ENCODE results near the gene GRID1.

GRID1 gene

GRCh38 chr10:86353506-86354485 lies 12.8 kb downstream of the GRID1 start:
- DNase-seq (ENCODE audit: low spot score): no peak

DNA sequence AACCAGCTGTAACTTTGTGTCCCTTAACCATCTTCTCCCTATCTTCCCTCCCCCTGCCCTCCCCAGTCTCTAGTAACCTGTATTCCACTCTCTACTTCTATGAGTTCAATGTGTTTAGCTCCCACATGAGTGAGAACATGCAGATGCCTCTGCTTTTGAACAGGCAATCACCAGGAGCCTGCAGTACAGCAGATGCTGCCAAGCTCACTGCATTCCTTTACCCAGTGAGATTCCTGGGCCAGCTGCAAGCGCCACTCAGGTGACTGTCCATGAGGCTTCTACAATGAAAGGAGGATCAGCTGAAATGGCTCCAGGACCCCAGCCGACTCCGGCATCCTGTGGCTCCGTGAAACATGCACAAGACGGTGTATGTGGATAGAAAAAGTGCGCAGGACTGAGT lies 15.7 kb downstream of the GRID1 start:
- DNase-seq (ENCODE audit: low spot score): no peak

GRCh38 chr10:86349940-86350630 lies 16.5 kb downstream of the GRID1 start:
- DNase-seq (ENCODE audit: low spot score): no peak

GRCh38 chr10:86349474-86349873 lies 17.1 kb downstream of the GRID1 start:
- DNase-seq (ENCODE audit: low spot score): peak; percentile 39

GRCh38 chr10:86348321-86349210 lies 18.0 kb downstream of the GRID1 start:
- DNase-seq (ENCODE audit: low spot score): peak; percentile 25

GRCh38 chr10:86347856-86348255 lies 18.7 kb downstream of the GRID1 start:
- DNase-seq (ENCODE audit: low spot score): no peak

- DNase-seq (ENCODE audit: low spot score): no peak
These were observed 19.6 kb downstream of the GRID1 start for GRCh38 chr10:86346799-86347665.

DNA sequence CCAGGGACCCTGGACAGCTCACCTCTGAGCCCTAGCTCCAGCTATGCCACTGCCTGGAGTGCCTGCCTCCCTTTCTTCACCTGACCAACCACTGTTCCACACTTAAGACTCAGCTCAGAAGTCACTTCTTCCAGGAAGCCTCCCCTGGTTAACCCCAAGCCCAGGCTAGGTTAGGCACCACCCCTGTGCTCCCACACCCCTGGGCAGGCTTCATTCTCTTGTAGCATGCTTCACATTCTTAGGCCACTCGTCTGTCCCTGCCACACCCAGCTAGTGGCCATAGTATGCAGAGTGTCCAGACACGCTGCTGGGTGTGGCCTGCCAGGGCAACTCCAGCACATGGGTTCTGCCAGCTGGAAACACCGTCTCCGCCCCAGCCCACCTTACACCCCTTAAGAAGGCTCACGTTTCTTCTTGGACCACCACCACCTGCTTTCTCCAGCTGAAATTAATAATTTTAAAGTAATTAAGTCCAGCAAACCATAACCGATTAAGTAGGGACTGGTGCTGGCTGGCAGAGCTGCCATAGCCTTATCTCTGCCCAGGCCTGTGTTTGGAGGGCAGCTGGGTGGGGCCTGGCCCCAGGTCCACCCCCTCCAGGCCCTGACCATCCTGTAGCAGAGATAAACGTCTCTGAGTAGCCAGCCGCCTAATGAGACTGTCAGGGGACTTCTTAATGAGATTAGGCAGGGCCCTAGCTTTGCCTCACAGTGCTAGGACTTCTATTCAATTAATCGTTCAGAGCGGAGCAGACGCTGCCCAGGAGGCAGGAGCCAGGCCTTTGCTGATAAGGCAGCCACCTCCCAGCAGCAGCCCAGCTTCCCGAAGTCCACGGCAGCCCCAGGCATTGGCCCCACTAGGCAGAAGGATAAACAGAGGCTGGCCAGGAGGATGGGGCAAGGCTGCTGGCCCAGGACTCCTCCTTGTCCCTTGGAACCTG lies 20.5 kb downstream of the GRID1 start:
- no peak for DNase-seq (ENCODE audit: low spot score)

GRCh38 chr10:86345296-86345858 lies 21.2 kb downstream of the GRID1 start:
- no peak for DNase-seq (ENCODE audit: low spot score)

- no peak for DNase-seq (ENCODE audit: low spot score)
These were observed 21.9 kb downstream of the GRID1 start for GRCh38 chr10:86344714-86345161.

GRCh38 chr10:86344281-86344680 lies 22.3 kb downstream of the GRID1 start:
- DNase-seq (ENCODE audit: low spot score): no peak

DNA sequence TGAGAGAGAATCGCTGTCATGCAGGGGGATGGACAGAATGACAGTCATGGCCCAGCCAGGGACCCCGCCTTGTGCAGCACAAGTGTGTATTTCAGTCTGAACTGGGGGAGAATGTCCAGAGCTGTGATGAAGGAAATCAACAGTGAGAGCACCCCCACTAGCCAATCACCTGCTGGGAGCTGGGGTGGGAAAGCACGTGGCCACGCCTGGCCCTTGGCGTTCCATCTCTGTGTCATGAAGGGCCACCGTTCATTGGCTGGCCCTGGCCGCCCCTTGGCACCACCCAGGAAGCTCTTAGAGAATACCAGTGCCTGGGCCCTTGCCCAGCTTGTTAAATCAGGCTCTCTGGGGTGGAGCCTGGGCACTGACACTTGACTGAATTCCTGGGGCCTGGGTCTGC lies 22.8 kb downstream of the GRID1 start:
- DNase-seq (ENCODE audit: low spot score): no peak

DNA sequence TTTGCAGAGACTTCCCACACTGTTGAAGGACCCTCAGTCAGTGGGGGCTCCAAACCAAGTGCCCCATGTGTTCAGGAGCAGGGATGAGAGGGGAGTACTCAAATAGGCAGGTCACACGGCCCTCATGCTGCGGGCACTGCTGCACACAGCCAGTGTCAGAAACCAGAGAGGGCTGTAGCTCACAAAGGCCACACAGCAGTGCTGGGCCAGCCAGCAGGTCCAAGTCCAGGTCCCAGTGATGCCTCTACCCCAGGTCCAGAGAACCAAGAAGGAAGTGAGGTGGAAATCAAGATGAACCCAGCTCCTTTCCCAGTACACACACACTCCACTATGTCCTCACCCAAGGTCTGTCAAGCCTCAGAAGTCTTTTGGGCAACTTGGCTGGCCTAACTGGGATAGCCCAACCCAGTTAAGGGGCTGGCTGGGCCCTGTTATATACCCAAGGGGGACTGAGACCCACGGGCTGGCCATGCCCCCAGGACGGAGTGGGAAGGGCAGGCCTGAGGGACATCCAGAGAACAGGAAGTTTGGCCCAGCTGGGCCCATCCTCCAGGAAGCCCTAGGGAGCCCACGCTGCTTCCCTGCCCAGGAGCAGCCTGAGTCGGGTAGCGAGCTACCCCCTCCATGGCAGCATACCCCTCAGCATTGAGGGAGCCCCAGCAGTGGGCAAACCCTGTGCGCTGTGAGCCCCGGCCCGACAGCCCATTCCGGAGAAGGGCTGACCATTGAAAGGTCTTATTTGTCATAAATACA lies 24.3 kb downstream of the GRID1 start:
- DNase-seq (ENCODE audit: low spot score): no peak

GRCh38 chr10:86341361-86341811 lies 25.2 kb downstream of the GRID1 start:
- DNase-seq (ENCODE audit: low spot score): no peak

- DNase-seq (ENCODE audit: low spot score): no peak
These were observed 25.7 kb downstream of the GRID1 start for GRCh38 chr10:86340991-86341260.

- DNase-seq (ENCODE audit: low spot score): no peak
These were observed 26.2 kb downstream of the GRID1 start for GRCh38 chr10:86340176-86340990.

GRCh38 chr10:86339226-86339865 lies 27.2 kb downstream of the GRID1 start:
- no peak for DNase-seq (ENCODE audit: low spot score)

All from cerebellar cortex (tissue), 1 donor.